H1 (cell line): ENCODE data around the gene CCN6. TPM values are rescaled to one million over a fixed set of nuclear protein-coding genes. Genes with fewer than 3 reads are reported as not detected.

Experiments used
- CTCF ChIA-PET: fragments of 300-600 bp; sonication (Branson Sonifier 250); formaldehyde crosslinking; loops from one replicate; lab custom pipeline; 2021; ENCODE audit not compliant: partially characterized antibody; lab: Charles Lee
- POLR2A ChIA-PET: fragments of 300-600 bp; sonication (Branson Sonifier 250); formaldehyde crosslinking; loops from one replicate; lab custom pipeline; 2021; ENCODE audit warnings: inconsistent platforms; ENCODE audit not compliant: partially characterized antibody; lab: Charles Lee
- DNase-seq, 2 experiments: peaks; one replicate each; pipeline versions ENCODE4 v3.0.0 to v3.0.0-alpha.2; 2010 to 2022; ENCODE audit warnings: low spot score in 2 of 2, low read depth in 1 of 2, mixed read lengths in 1 of 2
- FAIRE-seq: peaks from 2 replicates; lab custom pipeline; 2011; peaks lifted over from hg19 to GRCh38; lab: Jason Lieb, UNC
- H2AFZ ChIP-seq: 2 replicates; pipeline ENCODE4 v1.8.1; 2012; ENCODE audit warnings: low read length, inconsistent platforms
- H2AK5ac ChIP-seq: 2 replicates; pipeline ENCODE4 v1.6.1; 2013; ENCODE audit warnings: low read depth, low read length
- H2BK120ac ChIP-seq: replicated peaks from 2 replicates; pipeline ENCODE3; 2013; ENCODE audit warnings: low read depth, low read length, inconsistent platforms
- H2BK12ac ChIP-seq: 2 replicates; pipeline ENCODE4 v1.6.1; 2013; ENCODE audit warnings: low read depth, low read length
- H2BK15ac ChIP-seq: 2 replicates; pipeline ENCODE4 v1.6.1; 2013; ENCODE audit warnings: low read length
- H2BK20ac ChIP-seq: 2 replicates; pipeline ENCODE4 v1.6.1; 2013; ENCODE audit warnings: low read length
- H2BK5ac ChIP-seq: 2 replicates; pipeline ENCODE4 v1.6.1; 2013; ENCODE audit warnings: low read depth, low read length
- H3K14ac ChIP-seq: 2 replicates; pipeline ENCODE4 v1.6.1; 2013; ENCODE audit warnings: inconsistent platforms; ENCODE audit not compliant: insufficient read length
- H3K18ac ChIP-seq: 2 replicates; pipeline ENCODE4 v1.6.1; 2013; ENCODE audit warnings: low read length; ENCODE audit errors: extremely low read depth
- H3K23ac ChIP-seq: 2 replicates; pipeline ENCODE4 v1.6.1; 2013; ENCODE audit warnings: inconsistent platforms; ENCODE audit not compliant: insufficient read length
- H3K23me2 ChIP-seq: 2 replicates; pipeline ENCODE4 v1.6.1; 2013; ENCODE audit warnings: low read depth, low read length
- H3K27ac ChIP-seq: 2 replicates; pipeline ENCODE4 v1.6.1; 2011; ENCODE audit warnings: low read depth, low read length, inconsistent platforms
- H3K27me3 ChIP-seq, 4 experiments: replicated peaks in 1 of 4; 1 replicate in 1 of 4; 2 replicates in 3 of 4; pipeline versions ENCODE4 v1.6.1 to v1.8.1; 2011 to 2013; ENCODE audit warnings: low read length in 3 of 4, mild to moderate bottlenecking in 3 of 4, inconsistent platforms in 2 of 4, mixed read lengths in 2 of 4, moderate library complexity in 1 of 4; ENCODE audit not compliant: control insufficient read depth in 3 of 4, insufficient read depth in 3 of 4; ENCODE audit errors: extremely low read depth in 1 of 4
- H3K36me3 ChIP-seq, 4 experiments: 2 replicates each; pipeline versions ENCODE4 v1.6.1 to v1.8.1; 2011 to 2013; ENCODE audit warnings: mild to moderate bottlenecking in 4 of 4, low read length in 3 of 4, moderate library complexity in 2 of 4, control low read depth in 1 of 4, inconsistent platforms in 1 of 4; ENCODE audit not compliant: insufficient read depth in 4 of 4, control insufficient read depth in 2 of 4
- H3K4ac ChIP-seq: replicated peaks from 2 replicates; pipeline ENCODE3; 2013; ENCODE audit warnings: low read length, low read depth, mixed read lengths, inconsistent platforms; ENCODE audit not compliant: insufficient read length
- H3K4me1 ChIP-seq, 4 experiments: replicated peaks in 1 of 4; 1 replicate in 1 of 4; 2 replicates in 3 of 4; pipeline versions ENCODE4 v1.6.1 to v1.8.1; 2011 to 2013; ENCODE audit warnings: low read length in 3 of 4, inconsistent platforms in 2 of 4, mixed read lengths in 1 of 4; ENCODE audit not compliant: insufficient read depth in 4 of 4, control insufficient read depth in 3 of 4
- H3K4me2 ChIP-seq, 2 experiments: 2 replicates each; pipeline versions ENCODE4 v1.6.1 to v1.8.1; 2011 to 2013; ENCODE audit warnings: low read depth in 2 of 2, low read length in 2 of 2, control low read depth in 1 of 2, inconsistent platforms in 1 of 2, mild to moderate bottlenecking in 1 of 2; ENCODE audit not compliant: insufficient read depth in 1 of 2
- H3K4me3 ChIP-seq, 4 experiments: fragments of 200-600, 300-600 bp in 1 of 4; sonication (generic), shearing (Covaris generic), sonication (Bioruptor Twin) in 1 of 4; 2 replicates each; pipeline versions ENCODE4 v1.5.1 to v1.8.1; 2011 to 2016; ENCODE audit warnings: low read length in 4 of 4, low read depth in 3 of 4, control low read depth in 2 of 4, inconsistent platforms in 2 of 4, mild to moderate bottlenecking in 2 of 4, mixed read lengths in 1 of 4, moderate library complexity in 1 of 4; ENCODE audit not compliant: insufficient read depth in 2 of 4; ENCODE audit errors: extremely low read depth in 1 of 4
- H3K56ac ChIP-seq: replicated peaks from 2 replicates; pipeline ENCODE3; 2013; ENCODE audit warnings: low read depth, mild to moderate bottlenecking, mixed read lengths, low read length, inconsistent platforms; ENCODE audit not compliant: insufficient read length
- H3K79me1 ChIP-seq: 2 replicates; pipeline ENCODE4 v1.6.1; 2013; ENCODE audit warnings: low read depth, low read length, control low read depth
- H3K79me2 ChIP-seq, 2 experiments: 2 replicates each; pipeline versions ENCODE4 v1.6.1 to v1.8.1; 2012 to 2013; ENCODE audit warnings: low read length in 2 of 2, mild to moderate bottlenecking in 2 of 2, inconsistent platforms in 1 of 2; ENCODE audit not compliant: insufficient read depth in 2 of 2, control insufficient read depth in 1 of 2
- H3K9ac ChIP-seq, 4 experiments: replicated peaks in 1 of 4; 1 replicate in 1 of 4; 2 replicates in 3 of 4; pipeline versions ENCODE4 v1.6.1 to v1.8.1; 2011 to 2013; ENCODE audit warnings: low read depth in 3 of 4, low read length in 3 of 4, control low read depth in 2 of 4, mild to moderate bottlenecking in 2 of 4, moderate library complexity in 2 of 4, inconsistent platforms in 1 of 4; ENCODE audit errors: extremely low read depth in 1 of 4
- H3K9me3 ChIP-seq, 2 experiments: 2 replicates each; pipeline versions ENCODE4 v1.6.1 to v1.8.1; 2012 to 2013; ENCODE audit warnings: mild to moderate bottlenecking in 2 of 2, moderate library complexity in 2 of 2, control low read depth in 1 of 2, inconsistent platforms in 1 of 2, low read depth in 1 of 2, low read length in 1 of 2, mixed read lengths in 1 of 2; ENCODE audit not compliant: insufficient read depth in 2 of 2
- H4K20me1 ChIP-seq, 2 experiments: replicated peaks in 1 of 2; 2 replicates each; pipeline versions ENCODE3 to v1.8.1; 2011 to 2013; ENCODE audit warnings: inconsistent platforms in 2 of 2, low read length in 2 of 2, mild to moderate bottlenecking in 1 of 2; ENCODE audit not compliant: insufficient read depth in 2 of 2, control insufficient read depth in 1 of 2
- H4K5ac ChIP-seq: 2 replicates; pipeline ENCODE4 v1.6.1; 2013; ENCODE audit warnings: low read length, low read depth, mixed read lengths, inconsistent platforms; ENCODE audit not compliant: insufficient read length
- H4K8ac ChIP-seq: 2 replicates; pipeline ENCODE4 v1.8.0; 2013; ENCODE audit warnings: mild to moderate bottlenecking, moderate library complexity, low read length, inconsistent platforms; ENCODE audit not compliant: insufficient read depth; ENCODE audit errors: extremely low read depth
- H4K91ac ChIP-seq: replicated peaks from 2 replicates; pipeline ENCODE3; 2013; ENCODE audit warnings: low read length, mixed read lengths, inconsistent platforms; ENCODE audit not compliant: insufficient read length
- CHD2 ChIP-seq: IDR thresholded peaks from 2 replicates; pipeline ENCODE4 v1.6.1; 2012; ENCODE audit warnings: low read length, improper control_type of control experiment
- CTBP2 ChIP-seq: IDR thresholded peaks from 2 replicates; pipeline ENCODE4 v1.7.0; 2011; ENCODE audit warnings: borderline replicate concordance, mild to moderate bottlenecking, moderate library complexity, mixed read lengths, low read length; ENCODE audit not compliant: insufficient read depth, insufficient read length
- EGR1 ChIP-seq: IDR thresholded peaks from 2 replicates; pipeline ENCODE4 v1.6.1; 2011; ENCODE audit warnings: low read depth, low read length, borderline replicate concordance
- NANOG ChIP-seq: IDR thresholded peaks from 2 replicates; pipeline ENCODE4 v1.6.1; 2011; ENCODE audit warnings: low read length, low read depth, mild to moderate bottlenecking, inconsistent platforms; ENCODE audit not compliant: insufficient read depth, poor library complexity, severe bottlenecking
- PHF8 ChIP-seq: fragments of 200-600 bp; sonication (generic); conservative IDR thresholded peaks from 2 replicates; pipeline ENCODE4 v1.7.1; 2012; ENCODE audit warnings: low read depth, mild to moderate bottlenecking, inconsistent platforms, low read length, moderate library complexity
- POLR2AphosphoS5 ChIP-seq: IDR thresholded peaks from 2 replicates; pipeline ENCODE4 v1.6.1; 2011; ENCODE audit warnings: low read depth, low read length
- RAD21 ChIP-seq, 2 experiments: IDR thresholded peaks in 1 of 2; conservative IDR thresholded peaks in 1 of 2; 2 replicates each; pipeline ENCODE4 v1.6.1; 2011; ENCODE audit warnings: low read depth in 2 of 2, low read length in 2 of 2, improper control_type of control experiment in 1 of 2, inconsistent platforms in 1 of 2, mild to moderate bottlenecking in 1 of 2, moderate library complexity in 1 of 2
- SP4 ChIP-seq: IDR thresholded peaks from 2 replicates; pipeline ENCODE4 v1.6.1; 2012; ENCODE audit warnings: low read length, inconsistent platforms
- SRF ChIP-seq: IDR thresholded peaks from 2 replicates; pipeline ENCODE4 v1.6.1; 2011; ENCODE audit warnings: mild to moderate bottlenecking, low read depth, low read length, moderate library complexity
- YY1 ChIP-seq: IDR thresholded peaks from 2 replicates; pipeline ENCODE4 v1.6.1; 2011; ENCODE audit warnings: low read depth, mild to moderate bottlenecking, low read length
- ZNF274 ChIP-seq: IDR thresholded peaks from 2 replicates; pipeline ENCODE4 v1.7.0; 2012; ENCODE audit warnings: low read length, borderline replicate concordance; ENCODE audit errors: extremely low read depth
- WGBS, 2 experiments: shearing (Covaris generic) in 1 of 2; methylation state at CpG; one replicate each; pipeline versions ENCODE4 v1.1.6 to v1.1.7; 2013 to 2015; ENCODE audit warnings: low lambda C conversion rate in 2 of 2, mixed read lengths in 2 of 2, inconsistent platforms in 1 of 2, low coverage in 1 of 2, missing lambda C conversion rate in 1 of 2; ENCODE audit not compliant: insufficient replicate concordance in 2 of 2, insufficient coverage in 1 of 2, insufficient read length in 1 of 2; ENCODE audit errors: extremely low coverage in 1 of 2, missing lambda C conversion rate in 1 of 2; 5-methylcytosine and 5-hydroxymethylcytosine counted together
- polyA plus RNA-seq, 7 experiments: library from polyadenylated mRNA; depleted of rRNA in 3 of 7; stranded (reverse) in 5 of 7; unstranded in 2 of 7; fragments of >200 nt in 5 of 7; fragments of 200-250 nt in 2 of 7; gene quantifications; 1 replicate in 5 of 7; 2 replicates in 1 of 7; 4 replicates in 1 of 7; pipeline versions ENCODE4 v1.2.1 to v1.2.3, GENCODE V29; 2011 to 2013; ENCODE audit warnings: missing spikeins in 2 of 7, mixed read lengths in 2 of 7
- total RNA-seq: library from RNA; stranded (reverse); fragmentation: NEBNext Ultra II Directional; extraction: Animal tissue kit (Norgen Biotek cat#: 25700); gene quantifications from 2 replicates; pipeline ENCODE4 v1.2.1, GENCODE V29; 2021
- TF ChIP-seq, protein P1 (sequence below), 3 experiments: IDR thresholded peaks; 1 replicate in 2 of 3; 2 replicates in 1 of 3; pipeline versions ENCODE4 v1.5.1 to v1.6.1; 2011; ENCODE audit warnings: low read length in 3 of 3, mild to moderate bottlenecking in 3 of 3, inconsistent platforms in 2 of 3, low read depth in 1 of 3, moderate library complexity in 1 of 3; ENCODE audit not compliant: insufficient read depth in 1 of 3; ENCODE audit errors: control extremely low read depth in 1 of 3

Gene CCN6
- total and polyA plus RNA-seq, 2 of the 8 experiments (the other 6 are each of a cell fraction or from before 2014, with no cell fraction given): not detected

DNA sequence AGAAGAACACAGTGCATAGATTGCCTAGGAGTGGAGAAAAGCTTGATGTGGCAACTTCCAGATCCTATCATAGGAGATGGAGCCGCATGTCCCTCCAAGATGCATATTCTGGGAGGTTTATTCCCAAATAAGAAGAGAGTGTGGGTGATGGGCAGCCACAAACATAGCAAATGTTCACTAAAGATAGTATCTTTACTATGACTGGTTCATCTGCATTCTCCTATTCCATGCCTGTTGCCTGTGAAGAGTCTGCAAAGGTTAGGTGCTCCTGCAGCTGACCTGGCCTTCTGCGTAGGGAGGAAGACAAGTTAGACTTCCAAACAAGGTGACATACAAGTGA is 14.5 kb upstream of the CCN6 start:
- no peak for DNase-seq
- 61% methylated on average over 2 of the region's 2 CpGs; no CpG with 5 or more reads in 1 of the 2 experiments for WGBS, 2 experiments
- no peak overlapping the region for H2BK12ac ChIP-seq
- CTCF ChIA-PET: interaction anchor here (0.6 to 9.7 kb wide), 11 partner anchors 12 to 397 kb away, joined by 3 to 102 read pairs (median 6); no protein-coding TSS in a partner anchor
- H4K91ac ChIP-seq: no peak overlapping the region
- no peak overlapping the region for H2BK15ac ChIP-seq
- no peak overlapping the region for H4K8ac ChIP-seq
- H3K4me2 ChIP-seq: no peak overlapping the region
- H3K9ac ChIP-seq: no peak overlapping the region
- no peak overlapping the region for H3K27ac ChIP-seq
- FAIRE-seq: no peak
- H3K23ac ChIP-seq: no peak overlapping the region
- no peaks in the 10 kb centered on the region for H3K79me1 ChIP-seq
- no peaks in the 10 kb centered on the region for H3K4me1 ChIP-seq
- H4K20me1 ChIP-seq: no peaks in the 10 kb centered on the region
- no peak overlapping the region for H2AFZ ChIP-seq
- H2BK120ac ChIP-seq: no peak overlapping the region
- no peak overlapping the region for H3K4me3 ChIP-seq
- no peak overlapping the region for H4K5ac ChIP-seq
- H3K36me3 ChIP-seq: no peaks in the 10 kb centered on the region
- H3K9me3 ChIP-seq: no peaks in the 10 kb centered on the region
- H3K56ac ChIP-seq: no peak overlapping the region
- H3K23me2 ChIP-seq: no peaks in the 10 kb centered on the region; the same call in 1 of the 2 replicates
- H3K79me2 ChIP-seq: no peaks in the 10 kb centered on the region; a peak in 1 of 4 replicates
- H2BK20ac ChIP-seq: no peak overlapping the region
- H3K4ac ChIP-seq: no peak overlapping the region
- H3K27me3 ChIP-seq: no peaks in the 10 kb centered on the region
- H3K14ac ChIP-seq: no peak overlapping the region
- no peak overlapping the region for H3K18ac ChIP-seq
- H2BK5ac ChIP-seq: no peak overlapping the region
- POLR2A ChIA-PET: no interaction called here
- no peak overlapping the region for H2AK5ac ChIP-seq
- TF ChIP-seq EGR1 (no peak), SRF (no peak), POLR2AphosphoS5 (no peak), SP4 (no peak), RAD21 (IDR thresholded peaks at IDR 0.05 in 1 of 2, conservative IDR thresholded peaks at IDR 0.05 in 1 of 2; ENCODE audit: low read depth in 2 of 2, low read length in 2 of 2) (no peak), CHD2 (no peak), PHF8 (no peak), ZNF274 (no peak), CTBP2 (no peak), YY1 (no peak), NANOG (no peak)
- TF ChIP-seq, protein P1, sequence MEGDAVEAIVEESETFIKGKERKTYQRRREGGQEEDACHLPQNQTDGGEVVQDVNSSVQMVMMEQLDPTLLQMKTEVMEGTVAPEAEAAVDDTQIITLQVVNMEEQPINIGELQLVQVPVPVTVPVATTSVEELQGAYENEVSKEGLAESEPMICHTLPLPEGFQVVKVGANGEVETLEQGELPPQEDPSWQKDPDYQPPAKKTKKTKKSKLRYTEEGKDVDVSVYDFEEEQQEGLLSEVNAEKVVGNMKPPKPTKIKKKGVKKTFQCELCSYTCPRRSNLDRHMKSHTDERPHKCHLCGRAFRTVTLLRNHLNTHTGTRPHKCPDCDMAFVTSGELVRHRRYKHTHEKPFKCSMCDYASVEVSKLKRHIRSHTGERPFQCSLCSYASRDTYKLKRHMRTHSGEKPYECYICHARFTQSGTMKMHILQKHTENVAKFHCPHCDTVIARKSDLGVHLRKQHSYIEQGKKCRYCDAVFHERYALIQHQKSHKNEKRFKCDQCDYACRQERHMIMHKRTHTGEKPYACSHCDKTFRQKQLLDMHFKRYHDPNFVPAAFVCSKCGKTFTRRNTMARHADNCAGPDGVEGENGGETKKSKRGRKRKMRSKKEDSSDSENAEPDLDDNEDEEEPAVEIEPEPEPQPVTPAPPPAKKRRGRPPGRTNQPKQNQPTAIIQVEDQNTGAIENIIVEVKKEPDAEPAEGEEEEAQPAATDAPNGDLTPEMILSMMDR (IDR thresholded peaks at IDR 0.05; ENCODE audit: control extremely low read depth in 1 of 3, insufficient read depth in 1 of 3, low read depth in 1 of 3, low read length in 3 of 3): no peak
